Progenitor cell of endocrine pancreas (in vitro differentiated cells): ENCODE results near the gene KIF9. TPM values are rescaled to one million over a fixed set of nuclear protein-coding genes. Genes with fewer than 3 reads are reported as not detected.

Experiments used
- DNase-seq: peaks from one replicate; pipeline ENCODE4 v3.0.0; 2021; ENCODE audit warnings: low spot score; ENCODE audit not compliant: unreplicated experiment
- H3K27ac Mint-ChIP-seq: 2 replicates; pipeline ENCODE4 v1.8.0; 2021; ENCODE audit warnings: mild to moderate bottlenecking, moderate library complexity, mixed read lengths
- H3K27me3 Mint-ChIP-seq: 2 replicates; pipeline ENCODE4 v1.8.0; 2021; ENCODE audit warnings: mixed read lengths
- H3K36me3 Mint-ChIP-seq: 2 replicates; pipeline ENCODE4 v1.8.0; 2022; ENCODE audit warnings: mixed read lengths; ENCODE audit not compliant: insufficient read depth
- H3K4me1 Mint-ChIP-seq: 2 replicates; pipeline ENCODE4 v1.8.0; 2021; ENCODE audit warnings: low read depth, mixed read lengths
- H3K4me3 Mint-ChIP-seq: 2 replicates; pipeline ENCODE4 v1.8.0; 2021; ENCODE audit warnings: low read depth, mild to moderate bottlenecking, moderate library complexity, mixed read lengths
- H3K9me3 Mint-ChIP-seq: 2 replicates; pipeline ENCODE4 v1.8.0; 2021; ENCODE audit warnings: low read depth, mixed read lengths
- CTCF ChIP-seq: fragments of 200-600 bp; sonication (generic); IDR thresholded peaks from one replicate; pipeline ENCODE4 v1.5.0; 2021; ENCODE audit warnings: antibody characterized with exemption, mild to moderate bottlenecking; ENCODE audit not compliant: unreplicated experiment
- long read RNA-seq: library from polyadenylated mRNA; unstranded; transcript quantifications from one replicate; pipeline ENCODE4 v2.0.0, GENCODE V29; 2020
- total RNA-seq: library from RNA; stranded (reverse); gene quantifications from 2 replicates; pipeline ENCODE4 v1.2.1, GENCODE V29; 2021

The KIF9 gene
- total RNA-seq: 14.2 and 16.9 TPM in 2 replicates
- long read RNA-seq, partial matches to known transcripts: 2 of 21 reads
- long read RNA-seq, other reads (novel, unspliced or antisense): 10 of 21 reads

GRCh38 chr3:47282424-47283192 lies at the start of gene KIF9, which contains the start of gene KLHL18:
Gene KIF9, minus strand, starts transcription at chr3:47282799. Its CDS starts 5,425 bp downstream, at chr3:47277374.
Gene KLHL18, plus strand, starts transcription at chr3:47282944. Its CDS starts 22 bp downstream, at chr3:47282966.
- Mint-ChIP-seq H3K4me3 (peak within 1 kb of the TSS; percentile 100), H3K9me3 (no peaks in the 10 kb centered on the region), H3K36me3 (peaks cover 1% of the 10 kb centered on the region), H3K4me1 (peaks cover 21% of the 10 kb centered on the region), H3K27me3 (no peaks in the 10 kb centered on the region), H3K27ac (peak within 1 kb of the TSS; percentile 99)
- peak; percentile 82 for DNase-seq
- no peak for TF ChIP-seq CTCF

- no peak overlapping the region for H3K4me3 Mint-ChIP-seq
- H3K36me3 Mint-ChIP-seq: peaks cover 19% of the 10 kb centered on the region
- no peaks in the 10 kb centered on the region for H3K4me1 Mint-ChIP-seq
- no peak overlapping the region for H3K27ac Mint-ChIP-seq
- H3K27me3 Mint-ChIP-seq: no peaks in the 10 kb centered on the region
- TF ChIP-seq CTCF: peak; percentile 73
- peak; percentile 42 for DNase-seq
- no peaks in the 10 kb centered on the region for H3K9me3 Mint-ChIP-seq
These were observed 41.8 kb upstream of the KIF9 start for GRCh38 chr3:47324278-47324865.

GRCh38 chr3:47323431-47324277 lies 41.1 kb upstream of the KIF9 start:
- Mint-ChIP-seq H3K9me3 (no peaks in the 10 kb centered on the region), H3K27ac (no peak overlapping the region), H3K4me1 (no peaks in the 10 kb centered on the region), H3K4me3 (no peak overlapping the region), H3K36me3 (peaks cover 14% of the 10 kb centered on the region), H3K27me3 (no peaks in the 10 kb centered on the region)
- TF ChIP-seq CTCF: no peak
- no peak for DNase-seq

- Mint-ChIP-seq H3K27me3 (no peaks in the 10 kb centered on the region), H3K4me3 (no peak overlapping the region)
These were observed 37.4 kb upstream of the KIF9 start for GRCh38 chr3:47319956-47320355.

More at GRCh38 chr3:47319956-47320355, 37.4 kb upstream of the KIF9 start:
- no peak for TF ChIP-seq CTCF
- Mint-ChIP-seq H3K4me1 (no peaks in the 10 kb centered on the region), H3K9me3 (no peaks in the 10 kb centered on the region), H3K36me3 (peaks cover 8% of the 10 kb centered on the region), H3K27ac (no peak overlapping the region)
- no peak for DNase-seq
